HG02798 (cell line): Measurements from ENCODE around the gene MPC1.
A peak's percentile ranks its signal among the peaks of the same experiment; 100 is the strongest.
"Not testable (repeated sequence)": the region's sequence is repeated elsewhere in the genome, so short reads cannot be mapped to it uniquely, and the experiment has no call there.

ENCODE experiments used
- ATAC-seq: cut with Tn5 transposase; IDR thresholded peaks from one replicate; pipeline ENCODE4 v1.9.1; 2021; ENCODE audit warnings: mild to moderate bottlenecking; ENCODE audit not compliant: unreplicated experiment, poor library complexity

MPC1 gene

DNA sequence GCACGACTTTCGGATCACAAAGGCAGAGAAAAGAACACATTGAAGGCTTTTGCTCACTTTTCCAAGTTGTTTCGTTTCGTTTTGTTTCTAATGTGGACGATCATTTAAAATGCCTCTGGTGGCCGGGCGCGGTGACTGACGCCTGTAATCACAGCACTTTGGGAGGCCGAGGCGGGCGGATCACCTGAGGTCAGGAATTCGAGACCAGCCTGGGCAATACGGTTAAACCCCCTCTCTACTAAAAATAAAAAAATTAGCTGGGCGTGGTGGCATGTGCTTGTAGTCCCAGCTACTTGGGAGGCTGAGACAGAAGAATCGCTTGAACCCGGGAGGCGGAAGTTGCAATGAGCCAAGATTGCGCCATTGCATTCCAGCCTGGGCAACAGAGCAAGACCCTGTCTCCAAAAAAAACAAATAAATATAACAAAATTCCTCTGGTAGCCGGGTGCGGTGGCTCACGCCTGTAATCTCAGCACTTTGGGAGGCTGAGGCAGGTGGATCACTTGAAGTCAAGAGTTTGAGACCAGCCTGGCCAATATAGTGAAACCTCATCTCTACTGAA lies 1.1 kb upstream of the MPC1 start:
- not testable (repeated sequence) for ATAC-seq

DNA sequence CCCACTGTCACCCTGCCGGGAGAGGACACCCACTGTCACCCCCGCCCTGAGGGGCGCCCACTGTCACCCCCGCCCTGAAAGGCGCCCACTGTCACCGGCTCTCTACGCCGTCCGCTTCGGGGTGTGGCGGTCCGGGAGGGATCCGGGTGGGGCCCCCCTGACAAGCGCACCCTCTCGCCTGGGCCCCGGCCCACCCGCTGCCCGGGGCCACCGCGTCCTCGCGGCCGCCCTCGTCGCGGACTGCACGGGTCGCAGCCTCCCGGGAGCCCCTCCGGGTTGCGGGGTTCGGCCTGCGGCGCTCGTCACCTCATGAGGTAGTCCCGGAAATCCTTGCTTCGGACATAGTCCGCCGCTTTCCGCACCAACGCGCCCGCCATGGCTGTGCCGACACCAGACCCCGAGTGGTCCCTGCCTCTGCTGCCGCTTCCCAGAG lies 224 bp downstream of the MPC1 start:
- peak; percentile 8 for ATAC-seq

DNA sequence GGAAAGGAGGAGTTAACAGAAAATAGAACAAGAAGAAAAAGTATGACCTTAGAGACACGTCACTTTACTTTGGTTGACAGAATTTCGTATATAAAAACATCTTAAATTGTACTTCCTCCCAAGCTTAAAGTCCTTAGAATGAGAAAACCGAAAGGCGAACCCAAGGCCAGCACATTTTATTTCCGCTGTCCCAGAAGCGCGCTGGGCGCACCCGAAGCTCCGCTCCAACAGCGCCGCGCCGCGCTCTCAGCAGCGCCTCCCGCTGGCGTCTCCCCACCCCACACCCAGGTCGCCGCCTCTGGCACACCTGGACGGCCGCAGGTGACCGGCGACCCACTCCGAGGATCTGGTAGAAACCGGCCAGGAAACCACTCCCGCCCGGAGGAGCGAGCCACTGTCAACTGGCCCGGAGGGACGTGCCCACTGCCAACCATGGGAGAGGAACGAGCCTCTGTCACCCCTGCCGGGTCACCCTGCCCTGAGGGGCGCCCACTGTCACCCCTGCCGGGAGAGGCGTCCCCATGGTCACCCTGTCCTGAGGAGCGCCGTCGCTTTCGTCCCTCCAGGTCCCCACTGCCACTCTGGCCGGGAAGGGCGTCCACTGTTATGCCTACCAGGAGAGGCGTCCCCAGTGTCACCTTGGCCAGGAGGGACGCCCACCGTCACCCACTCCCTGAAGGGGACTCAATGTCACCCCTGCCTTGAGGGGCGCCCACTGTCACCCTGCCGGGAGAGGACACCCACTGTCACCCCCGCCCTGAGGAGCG lies 824 bp downstream of the MPC1 start:
- ATAC-seq, result peak; percentile 51

DNA sequence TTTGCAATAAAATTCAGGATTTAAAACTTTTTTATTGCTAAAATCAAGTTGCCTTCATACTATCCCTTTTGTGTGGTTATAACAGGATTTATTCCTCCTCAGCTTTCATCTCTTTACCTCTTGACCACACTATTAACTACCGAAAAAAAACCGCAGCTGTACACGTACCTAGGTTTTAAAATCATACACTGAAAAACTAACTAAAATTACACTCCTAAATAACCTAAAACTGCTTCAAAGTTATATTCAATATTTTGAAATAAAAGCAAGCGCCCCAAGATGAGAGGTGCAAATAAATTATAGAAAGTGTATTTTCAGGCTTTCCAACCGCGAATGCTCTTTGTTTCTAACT lies 1.4 kb downstream of the MPC1 start:
- ATAC-seq, result no peak

DNA sequence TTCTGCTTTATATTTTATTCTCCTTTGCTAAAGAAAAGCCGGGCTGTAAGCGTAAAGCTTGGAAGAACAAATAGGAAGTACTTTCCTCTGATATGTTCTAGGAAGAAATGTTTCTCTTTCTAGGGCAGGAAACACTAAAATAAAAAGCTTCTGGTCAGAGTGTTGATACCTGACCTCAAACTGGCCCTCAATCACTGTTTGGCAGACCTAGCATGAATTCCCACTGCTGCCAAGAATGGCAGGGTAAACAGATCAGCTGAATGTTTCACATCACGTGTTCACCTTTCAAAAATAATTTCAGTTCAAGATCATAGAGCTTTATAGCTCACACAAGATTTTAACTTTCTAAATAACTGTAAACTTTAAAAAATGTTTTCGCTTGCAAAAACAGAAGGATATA lies 2.9 kb downstream of the MPC1 start:
- no peak for ATAC-seq

DNA sequence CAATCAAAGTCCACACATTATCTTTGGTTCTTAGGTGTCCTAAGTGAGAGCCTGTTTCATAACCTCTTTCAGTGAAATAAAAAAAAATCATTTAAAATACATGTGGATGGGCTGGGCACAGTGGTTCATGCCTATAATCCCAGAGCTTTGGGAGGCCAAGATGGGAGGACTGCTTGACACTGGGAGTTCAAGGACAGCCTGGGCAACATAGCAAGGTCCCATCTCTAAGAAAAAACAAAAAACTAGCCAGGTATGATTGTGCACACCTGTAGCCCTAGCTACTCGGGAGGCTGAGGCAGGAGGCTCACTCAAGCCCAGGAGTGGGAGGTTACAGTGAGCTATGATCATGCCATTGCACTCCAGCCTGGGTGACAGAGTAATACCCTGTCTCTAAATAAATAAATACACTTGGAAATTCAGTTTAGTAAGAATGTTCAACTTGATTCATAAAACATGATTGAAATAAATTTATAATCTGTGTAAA lies 3.6 kb downstream of the MPC1 start:
- ATAC-seq, result no peak

DNA sequence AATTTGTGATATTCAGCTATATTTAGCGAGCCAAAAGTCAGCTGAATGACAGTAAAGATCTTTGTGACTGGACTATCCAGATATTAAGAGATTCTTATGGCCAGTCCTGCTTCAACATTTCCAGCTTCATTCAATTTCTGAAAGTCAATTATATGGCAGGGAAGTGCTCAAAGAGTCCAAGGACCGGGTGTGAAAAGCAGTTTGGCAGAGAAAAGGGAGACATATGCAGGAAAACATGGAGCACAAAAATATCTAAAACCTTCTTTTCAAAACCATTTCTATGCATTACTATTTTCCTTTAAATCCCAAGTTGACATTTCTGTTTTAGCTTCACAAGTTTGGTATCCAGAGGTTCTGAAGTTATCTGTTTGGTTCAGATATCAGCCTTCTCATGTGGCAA lies 5.0 kb downstream of the MPC1 start:
- ATAC-seq, result no peak

DNA sequence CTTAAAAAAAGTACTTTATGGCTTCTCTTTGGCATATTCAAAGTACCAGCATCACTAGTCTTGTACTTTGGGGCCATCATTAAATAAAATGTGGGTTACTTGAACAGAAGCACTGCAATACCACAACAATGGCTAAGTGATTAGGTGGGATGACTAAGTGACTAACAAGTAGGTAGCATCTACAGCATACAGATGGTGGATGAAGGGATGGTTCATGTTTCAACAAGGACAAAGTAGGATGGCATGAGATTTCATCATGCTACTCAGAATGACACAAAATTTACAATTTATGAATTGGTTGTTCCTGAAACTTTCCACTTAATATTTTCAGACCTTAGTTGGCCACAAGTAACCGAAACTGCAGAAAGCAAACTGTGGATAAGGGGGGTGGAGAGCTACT lies 7.7 kb downstream of the MPC1 start:
- ATAC-seq, result no peak

DNA sequence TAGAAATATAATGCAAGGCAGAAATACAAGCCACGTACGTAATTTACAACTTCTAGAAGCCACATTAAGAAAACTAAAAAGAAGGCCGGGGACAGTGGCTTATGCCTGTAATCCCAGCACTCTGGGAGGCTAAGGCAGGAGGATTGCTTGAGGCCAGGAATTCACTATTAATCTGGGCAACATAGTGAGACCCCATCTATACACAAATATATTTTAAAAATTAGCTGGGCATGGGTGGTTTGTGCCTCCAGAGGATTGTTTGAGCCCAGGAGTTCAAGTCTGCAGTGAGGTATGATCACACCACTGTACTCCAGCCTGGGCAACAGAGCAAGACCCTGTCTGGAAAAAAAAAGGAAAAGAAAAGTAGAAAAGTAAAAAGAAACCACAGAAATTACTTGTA lies 12.3 kb downstream of the MPC1 start:
- no peak for ATAC-seq

DNA sequence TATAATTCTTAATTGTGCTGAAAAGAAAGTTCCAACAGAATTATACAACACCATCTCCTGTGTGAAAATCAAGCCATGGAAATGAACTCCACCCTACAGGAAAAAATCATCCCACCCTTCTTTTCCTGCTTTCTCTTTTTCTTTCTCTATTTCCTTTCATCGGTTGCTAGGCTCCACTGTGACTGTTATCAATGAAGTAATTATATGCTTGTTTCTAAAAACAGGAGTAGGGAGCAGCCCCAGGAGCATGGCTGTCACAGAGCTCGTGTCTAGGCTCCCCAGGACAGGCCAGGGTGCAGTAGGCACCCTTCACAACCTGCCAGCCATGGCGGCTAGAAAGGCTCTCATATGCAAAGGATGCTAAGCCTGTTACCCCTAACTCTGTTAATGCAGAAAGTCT lies 13.0 kb downstream of the MPC1 start:
- no peak for ATAC-seq

DNA sequence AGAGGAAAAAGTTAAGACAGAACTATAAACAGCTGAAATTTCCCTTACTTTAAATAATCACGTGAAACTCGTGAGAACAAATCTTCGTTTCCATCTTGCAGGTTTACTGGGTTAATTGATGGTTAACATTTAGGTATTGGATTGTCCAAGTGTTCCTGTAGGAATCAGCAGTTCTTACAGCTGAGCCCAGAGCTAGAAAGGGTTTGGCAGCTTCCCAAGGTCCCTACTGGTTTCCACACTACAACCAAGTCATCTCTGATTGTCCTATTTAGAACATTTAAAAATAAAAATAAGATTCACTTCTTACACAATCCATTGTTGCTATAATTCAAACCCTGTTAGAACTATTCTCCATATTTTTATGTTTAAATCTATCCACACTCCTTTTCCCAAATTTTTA lies 15.8 kb downstream of the MPC1 start:
- ATAC-seq, result no peak

DNA sequence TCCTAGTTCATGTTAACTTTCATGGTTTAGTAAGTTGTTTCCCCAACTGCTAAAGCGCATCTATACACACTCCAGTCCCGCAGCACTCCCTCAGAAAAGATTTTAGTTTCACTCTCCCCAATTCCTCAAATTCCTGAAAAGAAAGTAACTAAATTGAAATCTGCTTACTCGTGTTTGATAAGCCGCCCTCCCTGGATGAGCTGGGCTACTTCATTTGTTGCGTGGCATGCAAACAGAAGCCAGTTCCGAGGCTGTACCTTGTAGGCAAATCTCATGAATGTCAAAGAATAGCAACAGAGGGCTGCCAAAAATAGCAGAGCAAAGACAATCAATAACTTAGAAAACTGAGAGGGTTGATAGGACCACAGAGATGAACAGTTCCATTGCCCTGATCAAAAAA lies 16.9 kb downstream of the MPC1 start:
- no peak for ATAC-seq

DNA sequence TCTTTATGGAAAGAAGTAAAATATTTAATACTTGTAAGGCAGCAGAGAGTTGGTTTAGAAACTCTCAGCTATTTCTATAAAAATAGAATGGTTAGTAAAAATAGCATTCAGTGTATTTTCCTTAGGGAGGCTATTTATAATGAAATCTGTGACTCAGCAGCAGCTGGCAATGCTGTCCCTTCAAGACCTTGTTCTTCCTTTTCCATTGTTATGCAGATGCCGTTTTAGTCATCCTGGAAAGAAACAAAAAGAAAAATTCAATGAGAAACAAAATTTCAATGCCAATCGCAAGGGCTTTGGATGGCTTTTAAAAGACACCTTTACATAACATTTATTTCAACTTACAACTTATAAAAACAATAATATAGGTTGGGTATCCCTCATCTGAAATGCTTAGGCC lies 17.5 kb downstream of the MPC1 start:
- ATAC-seq, result no peak

DNA sequence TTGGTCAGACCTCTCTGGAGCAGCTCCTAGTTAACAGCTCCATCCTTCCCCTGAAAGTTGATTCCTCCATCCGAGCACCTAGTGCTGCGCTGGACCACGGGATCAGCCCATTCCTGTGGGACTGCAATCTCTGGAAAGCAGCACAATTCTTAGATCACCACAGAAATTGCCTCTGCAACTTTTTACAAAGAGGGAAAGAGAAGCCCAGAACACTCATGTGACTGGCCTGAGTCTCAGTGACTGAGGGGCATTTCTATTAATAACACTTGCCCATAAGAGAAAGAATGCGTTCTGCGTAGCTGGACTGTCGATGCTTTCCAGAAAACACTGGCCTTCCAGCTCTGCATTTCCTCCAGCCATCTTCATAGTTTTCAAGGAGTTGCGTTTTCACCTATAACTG lies 18.3 kb downstream of the MPC1 start:
- no peak for ATAC-seq

DNA sequence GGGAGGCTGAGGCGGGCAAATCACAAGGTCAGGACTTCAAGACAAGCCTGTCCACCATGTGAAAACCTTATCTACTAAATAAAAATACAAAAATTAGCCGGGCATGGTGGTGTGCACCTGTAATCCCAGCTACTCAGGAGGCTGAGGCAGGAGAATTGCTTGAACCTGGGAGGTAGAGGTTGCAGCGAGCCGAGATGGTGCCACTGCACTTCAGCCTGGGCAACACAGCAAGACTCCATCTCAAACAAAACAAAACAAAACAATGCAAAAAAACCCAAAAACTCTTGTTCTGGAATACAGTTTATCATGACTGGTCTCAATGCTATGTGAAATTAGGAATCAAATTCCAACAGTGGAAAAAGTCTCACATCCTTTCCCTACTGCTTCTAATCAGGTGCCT lies 20.3 kb downstream of the MPC1 start:
- ATAC-seq, result not testable (repeated sequence)

DNA sequence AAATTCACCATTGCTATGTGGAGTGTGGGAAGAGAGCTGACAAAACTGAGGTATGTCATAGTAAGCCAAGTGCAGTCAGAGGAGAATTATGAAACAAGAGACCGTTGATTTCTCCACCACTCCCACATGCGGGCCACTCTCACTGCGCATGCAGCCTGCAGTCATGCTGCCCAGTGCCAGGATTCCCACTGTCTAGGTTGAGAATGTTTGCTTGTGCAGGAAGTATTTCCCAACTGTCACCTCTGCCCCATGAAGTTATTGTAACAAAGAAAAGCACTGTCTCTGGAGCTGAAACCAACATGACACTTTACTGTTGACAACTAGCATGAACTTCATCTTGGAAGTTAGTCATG lies 21.7 kb downstream of the MPC1 start:
- no peak for ATAC-seq

DNA sequence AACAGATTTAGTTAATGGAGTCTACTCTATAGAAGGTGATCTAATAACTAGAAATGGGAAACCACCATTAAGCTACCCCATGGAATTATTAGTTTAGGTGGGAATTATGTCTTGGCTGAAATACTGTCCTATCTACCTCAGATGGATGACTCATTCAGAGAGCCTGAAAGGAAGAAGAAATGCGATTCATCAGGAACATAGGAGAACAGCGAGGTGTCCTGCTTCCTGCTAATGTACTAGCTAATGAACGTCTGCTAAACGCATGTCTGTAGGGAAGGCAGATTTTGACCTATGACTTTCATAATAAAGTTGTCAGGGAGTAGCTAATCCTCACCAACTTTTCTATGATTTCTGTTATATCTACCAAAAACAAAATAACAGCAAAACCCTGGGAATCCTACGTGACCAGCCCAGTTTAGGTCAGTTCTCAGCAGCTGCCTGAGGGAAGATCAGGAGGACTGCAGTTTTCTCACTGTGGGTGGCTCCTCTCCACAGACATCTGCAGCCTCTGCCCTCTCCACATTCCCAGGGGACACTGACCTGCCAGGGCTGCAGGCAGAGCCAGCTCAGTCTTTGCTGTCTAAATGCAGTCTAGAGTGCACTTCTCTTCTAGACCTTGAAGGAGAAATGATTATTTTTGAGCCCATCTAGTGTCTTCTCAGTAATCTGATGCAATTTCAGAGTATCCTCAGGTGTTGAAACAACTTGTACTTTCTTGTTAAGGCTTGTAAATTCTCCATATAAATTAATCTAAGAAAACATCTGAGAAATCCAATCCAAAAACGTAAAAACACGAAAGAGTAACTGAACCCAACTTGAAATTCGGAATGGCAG lies 22.3 kb downstream of the MPC1 start:
- ATAC-seq, result no peak

DNA sequence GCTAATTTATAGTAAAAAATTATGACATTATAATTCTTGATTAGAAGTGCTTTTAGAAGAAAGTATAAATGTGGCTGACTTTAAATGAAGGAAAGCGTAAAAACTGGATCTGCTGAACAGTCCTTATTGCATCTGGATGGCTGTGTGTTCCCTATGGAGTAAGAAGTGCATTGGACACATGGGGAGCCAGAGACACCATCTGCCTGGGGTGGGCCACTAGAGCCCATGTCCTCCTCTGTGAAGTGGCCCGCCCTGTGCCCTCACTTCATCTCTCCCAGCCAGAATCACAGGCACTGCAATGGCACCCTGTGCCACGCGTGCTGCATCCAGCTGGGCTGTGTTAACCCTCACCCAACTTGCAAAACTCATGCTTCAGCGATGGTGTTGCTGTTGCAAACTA lies 27.2 kb downstream of the MPC1 start:
- no peak for ATAC-seq

DNA sequence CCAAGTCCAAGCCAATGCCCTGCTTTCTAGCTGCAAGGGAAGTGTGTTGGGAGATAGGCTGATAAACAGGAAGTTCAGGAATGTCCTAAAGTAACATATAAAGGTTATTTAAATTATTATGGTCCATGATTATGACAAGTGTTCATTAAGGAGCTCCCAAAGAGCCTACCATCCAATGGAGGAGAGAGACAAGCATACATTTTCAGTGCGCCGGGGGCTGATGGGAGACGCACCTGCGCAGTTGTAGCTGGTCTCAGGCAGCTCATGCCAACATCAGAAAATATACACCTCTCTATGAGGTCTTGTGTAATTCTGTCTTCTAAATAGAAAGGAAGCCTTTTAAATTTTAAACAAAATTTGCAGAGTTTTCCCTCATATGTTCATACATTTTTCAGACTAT lies 27.8 kb downstream of the MPC1 start:
- no peak for ATAC-seq

DNA sequence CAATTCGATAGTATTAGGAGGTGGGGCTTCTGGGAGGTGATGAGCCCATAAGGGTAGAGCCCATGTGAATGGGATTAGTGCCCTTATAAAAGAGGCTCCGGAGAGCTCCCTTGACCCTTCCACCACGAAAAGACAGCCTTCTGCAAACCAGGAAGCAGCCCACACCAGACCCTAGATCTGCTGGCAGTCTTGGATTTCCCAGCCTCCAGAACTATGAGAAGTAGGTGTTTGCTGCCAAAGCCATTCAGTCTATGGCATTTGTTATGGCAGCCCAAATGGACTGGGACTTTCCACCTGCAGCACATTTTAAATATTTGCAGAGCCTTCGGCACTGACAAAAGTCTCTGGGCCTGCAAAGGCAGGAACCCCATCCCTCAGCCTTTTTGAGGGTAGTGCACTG lies 28.6 kb downstream of the MPC1 start:
- ATAC-seq, result no peak

DNA sequence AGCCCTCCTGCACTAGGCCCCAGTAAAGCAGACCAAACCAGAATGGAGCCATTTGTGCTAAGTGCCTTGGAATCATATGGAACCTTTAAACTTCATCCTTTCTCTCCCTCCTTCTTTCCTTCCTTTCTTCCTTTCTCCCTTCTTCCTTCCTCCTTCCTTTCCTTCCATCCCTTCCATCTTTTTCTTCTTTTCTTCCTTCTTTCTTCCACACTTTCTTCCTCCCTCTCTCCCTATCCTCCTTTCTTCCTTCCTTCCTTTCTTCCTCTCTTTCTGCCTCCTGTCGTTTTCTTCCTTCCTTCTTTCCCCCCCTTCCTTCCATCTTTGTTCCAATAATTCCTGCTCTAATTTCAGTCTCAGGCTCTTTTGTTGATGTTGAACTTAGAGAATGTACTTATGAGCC lies 29.2 kb downstream of the MPC1 start:
- no peak for ATAC-seq

DNA sequence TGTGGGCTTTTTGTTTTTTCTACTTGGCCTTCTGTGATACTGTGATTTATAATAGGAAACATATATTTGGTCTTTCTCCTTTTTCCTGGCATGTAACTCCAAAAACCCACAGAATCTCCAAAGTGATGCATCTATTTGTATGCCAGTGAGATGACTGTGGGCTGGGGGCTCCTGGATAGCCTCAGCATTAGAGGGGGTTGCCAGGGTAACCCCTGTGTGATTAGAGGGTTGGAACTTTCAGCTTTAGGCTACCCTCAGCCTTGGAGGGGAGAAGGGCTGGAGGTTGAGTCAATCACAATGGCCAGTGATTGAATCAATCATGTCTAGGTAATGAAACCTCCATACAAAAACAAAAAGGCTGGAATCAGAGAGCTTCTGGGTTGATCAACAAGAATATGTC lies 29.8 kb downstream of the MPC1 start:
- no peak for ATAC-seq
